NCI-H82 treated with DMSO at 0.1 percent for 48 hours (cell line): ENCODE results near the gene CPEB1.
"Not testable (repeated sequence)": the region's sequence is repeated elsewhere in the genome, so short reads cannot be mapped to it uniquely, and the experiment has no call there.

ENCODE experiments used
- DNase-seq: peaks from one replicate; lab custom pipeline; 2025; ENCODE audit not compliant: unreplicated experiment; lab: John Stamatoyannopoulos, UW

The CPEB1 gene

DNA sequence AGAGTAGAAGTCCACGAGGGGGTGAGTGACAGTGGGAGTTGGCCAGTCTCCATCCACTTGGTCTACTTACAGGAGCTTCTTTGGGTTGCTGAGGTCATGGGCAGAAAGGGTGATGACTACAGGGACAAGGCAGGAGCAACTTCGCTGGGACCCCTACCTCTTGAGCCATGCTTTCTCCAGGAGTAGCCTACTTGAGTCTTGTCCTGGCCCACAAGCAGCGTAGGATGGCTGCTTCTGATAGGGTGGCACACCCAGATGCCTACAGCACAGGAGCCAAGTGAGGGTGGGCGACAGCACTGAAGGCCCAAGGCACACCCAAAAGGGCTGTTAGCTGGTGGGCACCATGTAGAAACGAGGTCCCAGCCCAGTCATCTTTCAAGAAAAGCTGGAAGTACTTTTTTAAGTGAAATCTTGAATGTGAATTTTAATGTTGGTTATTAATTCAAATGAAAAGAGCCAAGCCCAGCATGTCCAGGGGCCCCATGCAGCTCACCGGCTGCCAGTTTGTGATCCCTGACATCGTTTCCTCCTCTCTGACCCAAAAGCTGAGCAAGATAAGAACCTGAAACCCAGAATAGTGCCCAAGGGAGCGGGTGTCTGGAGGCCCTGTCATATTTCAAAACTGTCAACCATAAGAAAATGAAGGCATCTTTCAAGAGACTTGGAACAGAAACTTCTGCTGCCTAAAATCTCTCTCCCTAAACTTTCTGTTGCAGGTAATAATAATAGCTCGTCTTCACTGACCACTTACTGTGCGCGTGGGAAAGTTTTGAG is 2.2 kb upstream of the CPEB1 start:
- no peak for DNase-seq

DNA sequence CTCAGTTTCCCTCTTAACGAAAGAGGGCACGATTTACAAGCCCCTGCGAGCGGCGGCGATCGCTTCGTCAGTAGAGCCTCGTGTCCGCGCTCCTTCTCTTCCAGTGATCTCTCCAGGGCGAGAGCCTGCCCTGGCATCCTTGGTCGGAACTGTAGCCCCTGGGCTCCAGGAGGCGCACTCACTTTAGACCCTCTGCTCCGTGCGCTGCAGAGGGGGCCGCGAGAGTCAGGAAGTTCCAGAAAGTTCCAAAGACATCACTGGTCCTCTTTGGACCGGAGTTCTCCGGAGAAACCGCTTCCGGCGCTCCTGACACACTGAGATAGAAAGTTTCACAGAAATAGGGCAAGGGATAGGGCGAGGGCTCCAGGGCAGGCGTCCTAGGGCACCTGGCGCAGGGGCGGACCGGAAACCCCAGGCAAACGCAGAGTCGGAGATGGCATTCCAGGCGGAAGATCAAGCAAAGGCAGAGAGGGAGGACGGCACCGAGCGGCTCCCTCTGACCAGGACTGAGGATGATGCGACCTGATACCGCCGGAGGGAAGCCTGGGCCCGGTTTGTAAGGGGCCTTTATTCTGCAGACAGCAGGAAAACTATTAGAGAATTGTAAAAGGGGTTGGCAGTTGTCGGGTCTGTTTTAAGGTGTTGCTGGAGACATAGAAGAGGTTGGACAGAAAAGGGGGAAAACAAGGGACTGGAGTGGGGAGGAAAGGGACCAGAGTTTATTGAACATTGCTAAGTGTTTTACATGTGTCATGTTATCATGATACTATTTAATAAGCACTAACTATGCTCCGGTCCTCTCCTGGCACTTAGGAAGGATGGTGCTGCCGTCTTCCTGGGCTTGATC is 1.3 kb upstream of the CPEB1 start:
- DNase-seq, result no peak

- no peak for DNase-seq
Measured at GRCh38 chr15:82647835-82648256, 683 bp upstream of the CPEB1 start.

DNA sequence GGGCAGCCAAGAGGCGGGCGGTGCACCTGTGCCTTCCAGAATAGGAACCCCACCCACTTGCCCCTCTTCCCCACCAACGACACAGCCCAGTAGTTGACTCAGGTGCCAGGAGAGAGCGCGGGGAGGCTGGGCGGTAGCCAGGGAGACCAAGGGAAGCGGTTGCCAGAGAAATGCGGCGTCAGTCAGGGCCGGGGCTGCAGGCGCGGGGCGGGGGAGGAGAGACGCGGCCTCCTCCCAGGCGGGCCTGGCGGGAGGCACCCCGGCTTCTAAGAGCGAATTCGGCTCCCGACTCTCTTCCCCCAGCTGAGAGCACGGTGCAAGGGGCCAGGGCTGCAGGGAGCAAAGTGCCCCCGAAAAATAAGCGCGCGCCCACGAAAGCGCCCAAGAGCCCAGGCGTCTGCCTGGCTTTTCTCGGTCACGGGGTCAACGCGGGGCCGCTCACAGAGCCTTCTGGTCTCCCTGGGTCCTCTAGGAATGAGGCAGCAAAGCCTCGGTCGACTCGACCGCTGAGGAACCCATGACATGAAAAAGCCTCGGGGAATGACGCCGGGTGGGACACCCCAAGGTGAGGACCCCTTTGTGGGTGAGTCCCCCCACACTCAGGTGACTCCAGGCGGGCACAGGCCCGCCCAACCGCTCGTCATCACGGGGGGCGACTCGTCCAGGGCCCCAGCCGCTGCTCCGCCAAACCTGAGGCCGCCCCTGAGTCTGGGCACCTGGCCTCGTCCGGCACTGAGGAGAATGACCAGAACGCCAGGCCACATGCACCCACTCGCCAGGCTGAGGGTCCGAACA is 716 bp downstream of the CPEB1 start:
- DNase-seq, result no peak

DNA sequence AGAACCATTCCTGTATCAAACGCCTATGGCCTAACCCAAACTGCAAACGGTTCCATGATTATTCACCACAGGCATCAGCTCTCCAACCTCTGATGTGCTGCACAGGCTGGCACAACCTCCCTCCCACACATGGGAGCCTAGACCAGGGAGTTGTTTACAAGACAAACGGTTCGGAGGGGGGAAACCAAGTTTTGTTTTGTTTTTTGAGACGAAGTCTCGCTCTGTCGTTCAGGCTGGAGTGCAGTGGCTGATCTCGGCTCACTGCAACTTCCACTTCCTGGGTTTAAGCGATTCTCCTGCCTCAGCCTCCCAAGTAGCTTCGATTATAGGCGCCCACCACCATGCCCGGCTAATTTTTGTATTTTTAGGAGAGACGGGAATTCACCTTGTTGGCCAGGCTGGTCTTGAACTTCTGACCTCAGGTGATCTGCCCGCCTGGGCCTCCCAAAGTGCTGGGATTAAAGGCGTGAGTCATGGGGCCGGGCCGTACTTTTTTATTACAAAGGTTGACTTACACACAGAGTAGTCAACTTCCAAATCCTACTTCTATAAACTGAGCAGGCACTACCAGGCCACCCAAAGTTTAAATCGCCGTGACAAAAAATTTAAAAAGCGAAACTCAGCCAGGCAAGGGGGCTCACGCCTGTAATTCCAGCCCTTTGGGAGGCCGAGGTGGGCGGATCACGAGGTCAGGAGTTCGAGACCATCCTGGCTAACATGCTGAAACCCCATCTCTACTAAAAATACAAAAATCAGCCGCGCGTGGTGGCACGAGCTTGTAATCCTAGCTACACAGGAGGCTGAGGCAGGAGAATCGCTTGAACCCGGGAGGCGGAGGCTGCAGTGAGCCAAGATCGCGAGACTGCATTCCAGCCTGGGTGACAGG is 2.0 kb downstream of the CPEB1 start:
- not testable (repeated sequence) for DNase-seq

- DNase-seq, result no peak
Measured at GRCh38 chr15:82643992-82644391, 3.2 kb downstream of the CPEB1 start.

- no peak for DNase-seq
Measured at GRCh38 chr15:82642656-82643055, 4.5 kb downstream of the CPEB1 start.

DNA sequence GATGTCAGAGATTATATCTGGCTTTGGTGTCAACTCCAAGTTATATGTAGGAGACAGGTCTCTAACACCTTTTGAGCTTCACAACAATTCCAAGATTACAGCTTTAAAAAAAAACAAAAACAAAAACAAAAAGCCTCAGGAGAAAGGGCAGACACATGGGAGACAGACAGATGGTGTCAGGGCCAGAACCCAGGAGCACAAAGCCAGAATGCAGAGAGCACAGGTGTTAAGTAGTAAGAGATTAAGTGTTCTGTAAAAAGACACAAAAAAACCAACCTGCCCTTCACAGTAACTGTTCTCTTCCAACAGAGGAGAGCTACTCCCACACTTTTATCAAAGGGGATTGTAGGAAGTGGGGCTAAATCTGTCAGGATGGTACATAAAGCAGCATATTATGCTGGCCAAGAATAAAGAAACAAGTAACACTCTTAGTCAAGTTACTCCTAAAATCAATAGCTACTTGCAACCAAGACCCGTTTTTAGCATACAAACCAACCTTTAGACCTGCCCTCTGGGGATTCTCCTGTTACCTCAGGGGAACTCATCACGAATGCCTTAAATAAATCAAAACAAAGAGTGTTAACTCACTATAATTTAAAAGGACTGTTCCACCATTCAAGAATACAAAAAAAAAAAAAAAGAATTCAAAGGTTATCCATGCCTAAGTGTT is 5.9 kb downstream of the CPEB1 start:
- peak; percentile 91 for DNase-seq

DNA sequence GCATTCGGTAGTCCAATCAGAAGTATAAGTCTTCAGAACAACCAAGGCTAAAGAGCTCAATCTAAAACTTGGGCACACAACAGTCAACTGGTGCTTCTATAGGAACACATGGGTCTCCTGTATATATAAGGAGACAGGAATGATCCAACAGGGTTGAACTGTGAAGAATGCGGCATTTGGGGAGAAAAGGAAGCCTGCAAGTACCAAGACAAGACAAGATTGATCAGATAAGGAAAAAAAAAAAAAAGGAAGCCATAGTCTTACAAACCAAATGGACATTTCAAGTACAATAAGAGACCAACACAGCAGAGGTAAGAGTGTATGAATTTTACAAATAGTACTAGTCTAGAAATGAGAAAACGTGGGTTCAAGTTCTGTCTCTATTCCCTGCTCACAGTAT is 6.5 kb downstream of the CPEB1 start:
- no peak for DNase-seq

DNA sequence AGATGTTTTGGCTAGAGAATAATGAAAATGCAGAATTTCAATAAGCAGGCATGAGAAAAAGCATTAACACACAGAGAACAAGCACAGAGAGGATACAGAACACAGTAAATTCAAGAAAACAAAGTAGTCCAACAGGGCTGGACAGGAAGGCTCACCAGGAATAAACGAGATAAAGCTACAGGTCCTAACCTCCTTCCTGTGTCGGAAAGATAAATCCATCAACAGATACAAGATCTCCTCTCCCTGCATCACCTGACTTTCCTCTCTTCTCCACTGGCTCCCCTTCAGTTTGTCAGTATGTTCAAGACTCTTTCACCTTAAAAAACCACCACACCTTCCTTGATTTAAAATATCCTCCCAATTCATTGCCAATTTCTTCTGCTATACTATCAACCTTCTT is 11.4 kb downstream of the CPEB1 start:
- DNase-seq, result no peak

GRCh38 chr15:82630033-82630432 is 17.1 kb downstream of the CPEB1 start:
- DNase-seq, result no peak

- no peak for DNase-seq
Measured at GRCh38 chr15:82625136-82625535, 22.0 kb downstream of the CPEB1 start.

DNA sequence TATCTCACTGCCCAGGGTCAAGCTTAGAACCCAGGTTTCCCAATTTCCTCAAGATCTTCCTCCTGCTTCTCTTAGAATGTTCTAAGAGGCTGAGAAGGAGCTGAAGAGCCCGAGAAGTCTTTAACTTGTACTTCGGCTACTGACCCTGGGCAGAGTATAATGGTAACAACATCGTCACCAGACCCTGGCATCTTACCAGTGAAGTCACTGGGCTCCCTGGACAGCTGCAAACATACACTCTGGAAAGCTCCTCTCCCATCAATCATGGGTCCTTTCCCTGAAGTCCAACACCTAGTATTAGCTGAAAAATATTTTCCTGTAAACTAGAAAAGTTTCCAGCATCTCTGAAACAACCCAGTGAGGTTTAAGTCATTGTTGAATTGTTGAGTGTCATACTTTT is 22.7 kb downstream of the CPEB1 start:
- DNase-seq, result no peak

GRCh38 chr15:82624008-82624407 is 23.2 kb downstream of the CPEB1 start:
- no peak for DNase-seq

DNA sequence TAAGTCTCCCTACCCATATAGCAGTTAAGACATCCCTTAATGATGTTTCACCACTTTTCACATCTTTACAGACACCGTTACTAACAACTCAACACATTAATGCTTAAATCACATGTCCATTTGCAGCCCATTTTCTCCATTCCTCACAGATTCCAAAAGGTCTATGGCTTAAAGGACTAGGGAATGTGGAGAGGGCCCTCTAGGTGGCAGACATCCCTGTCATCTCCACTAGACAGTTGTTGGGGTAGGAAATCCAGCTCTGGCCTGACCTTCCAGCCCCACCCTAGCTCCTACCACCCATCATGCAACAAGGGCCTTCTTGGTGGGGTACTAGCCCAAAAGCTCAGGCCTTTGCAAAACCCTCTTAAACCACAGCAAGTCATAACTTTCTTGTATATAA is 25.2 kb downstream of the CPEB1 start:
- no peak for DNase-seq

DNA sequence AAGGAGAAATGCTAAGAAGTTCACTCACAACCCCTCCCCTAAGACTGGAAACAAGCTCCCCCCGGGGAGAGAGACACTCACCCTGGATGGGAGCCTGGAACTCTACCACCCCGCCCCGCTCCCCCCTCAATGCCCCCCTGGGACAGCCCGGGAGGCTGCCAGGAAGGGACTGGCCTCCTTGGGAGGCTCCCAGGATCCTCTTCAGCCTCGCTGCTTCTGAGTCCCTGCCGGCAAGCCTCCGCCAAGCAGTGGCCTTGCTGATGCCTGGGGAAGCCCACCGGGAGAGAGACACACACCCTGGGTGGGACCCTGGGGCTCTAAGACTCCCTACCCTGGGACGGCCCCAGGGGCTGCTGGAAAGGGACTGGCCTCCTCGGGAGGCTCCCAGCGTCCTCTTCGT is 33.4 kb downstream of the CPEB1 start:
- no peak for DNase-seq

DNA sequence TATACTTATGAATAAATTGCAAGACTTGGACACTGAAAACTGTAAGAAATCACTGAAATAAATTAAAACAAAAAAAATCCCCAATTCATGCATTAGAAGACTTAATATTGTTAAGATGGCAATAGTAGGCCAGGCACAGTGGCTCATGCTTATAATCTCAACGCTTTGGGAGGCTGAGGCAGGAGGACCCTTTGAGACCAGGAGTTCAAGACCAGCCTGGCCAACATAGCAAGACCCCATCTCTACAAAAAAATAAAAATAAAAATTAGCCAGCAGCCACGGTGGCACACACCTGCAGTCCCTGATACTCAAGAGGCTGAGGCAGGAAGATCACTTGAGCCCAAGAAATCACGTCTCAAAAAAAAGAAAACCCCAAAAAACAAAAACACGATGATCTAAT is 35.8 kb downstream of the CPEB1 start:
- no peak for DNase-seq

DNA sequence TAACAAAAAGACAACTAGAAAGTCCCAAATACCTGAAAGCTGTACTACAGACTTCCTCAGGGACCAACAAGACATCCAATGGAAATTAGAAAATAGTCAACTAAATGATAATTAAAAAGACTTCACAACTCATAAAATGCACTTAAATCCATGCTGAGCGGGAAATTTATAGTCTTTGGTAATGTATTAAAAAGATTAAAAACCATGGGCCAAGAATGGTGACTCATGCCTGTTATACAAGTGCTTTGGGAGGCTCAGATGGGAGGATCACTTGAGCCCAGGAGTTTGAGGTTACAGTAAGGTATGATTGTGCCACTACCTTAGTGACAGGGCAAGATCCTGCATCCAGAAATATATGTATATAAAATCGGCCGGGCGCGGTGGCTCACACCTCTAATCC is 45.0 kb downstream of the CPEB1 start:
- no peak for DNase-seq

DNA sequence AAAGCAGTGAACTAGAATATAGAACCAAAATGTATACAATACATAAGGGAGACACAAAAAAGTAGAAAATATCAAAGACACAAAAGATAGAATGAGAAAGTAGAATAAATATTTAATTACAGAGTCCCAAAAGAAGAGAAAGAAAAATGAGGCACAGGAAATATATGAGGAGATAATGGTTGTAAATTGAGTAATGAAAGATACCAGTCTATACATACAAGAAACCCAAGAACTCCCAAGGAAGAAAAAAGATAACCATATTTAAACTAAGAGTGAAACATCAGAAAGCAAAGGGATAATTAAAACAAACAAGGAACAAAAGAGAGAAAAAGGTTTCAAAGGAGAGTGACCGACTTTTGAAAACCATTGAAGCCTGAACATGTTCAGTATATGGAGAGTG is 47.3 kb downstream of the CPEB1 start:
- no peak for DNase-seq

DNA sequence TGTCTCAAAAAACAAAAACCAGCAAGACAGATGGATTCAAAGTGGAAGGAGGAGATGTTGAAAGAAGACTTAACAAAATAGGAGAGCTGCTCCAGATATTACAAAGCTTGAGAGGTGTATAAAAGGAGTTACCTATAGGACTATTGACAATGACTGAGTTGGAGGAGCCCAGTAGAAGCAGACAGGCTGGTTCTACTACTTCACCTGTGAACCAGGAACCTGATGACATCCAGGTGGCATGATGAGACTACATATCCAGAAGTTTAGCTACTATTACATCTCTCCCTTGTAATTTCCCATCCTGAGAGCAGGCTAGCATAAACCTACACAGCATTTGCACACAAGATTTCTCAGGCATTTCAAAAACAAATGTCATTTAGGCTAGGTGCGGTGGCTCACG is 49.3 kb downstream of the CPEB1 start:
- DNase-seq, result no peak
